Right ventricle myocardium superior (tissue), 1 donor: Measurements from ENCODE around the gene PAPLN. TPM values are rescaled to one million over a fixed set of nuclear protein-coding genes. Genes with fewer than 3 reads are reported as not detected.

ENCODE experiments used
- ATAC-seq: fragments of 200-7000 bp; cut with Tn5 transposase; one replicate; pipeline ENCODE4 v1.9.1; 2020; ENCODE audit warnings: mild to moderate bottlenecking; ENCODE audit not compliant: poor library complexity
- DNase-seq: peaks from one replicate; pipeline ENCODE4 v3.0.0-alpha.2; 2020
- intact Hi-C: fragments of 100-400 bp; cut with DNase I; formaldehyde crosslinking; loops from one replicate; pipeline ENCODE4 v1.11.2; 2022
- total RNA-seq: library from RNA; stranded (reverse); fragmentation: NEBNext Ultra II Directional; extraction: Animal tissue kit (Norgen Biotek cat#: 25700); gene quantifications from one replicate; pipeline ENCODE4 v1.2.1, GENCODE V29; 2021
- donor health status: DM: no; HTN: yes; CAD: no; lungs with severe emphysema.

PAPLN gene
- total RNA-seq, 1 donor from 2014 or later = 2.5 TPM

DNA sequence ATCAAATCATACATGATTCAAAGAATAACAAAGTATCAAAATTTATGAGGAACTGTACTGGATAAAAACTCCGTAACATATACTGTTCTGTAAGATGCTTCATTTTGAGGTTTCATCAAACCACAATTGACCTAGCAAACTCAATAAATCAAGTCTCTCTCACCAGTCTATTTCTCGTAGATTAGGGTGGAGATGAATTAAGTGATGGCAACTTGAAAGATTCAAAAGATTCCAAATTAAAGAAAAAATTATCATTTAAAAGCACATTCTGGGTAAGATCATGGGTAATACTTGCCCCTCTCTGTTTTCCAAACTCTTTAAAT, 74.4 kb downstream of the PAPLN start:
- intact Hi-C loops = no loop called here
- DNase-seq = no peak
- no peak for ATAC-seq

DNA sequence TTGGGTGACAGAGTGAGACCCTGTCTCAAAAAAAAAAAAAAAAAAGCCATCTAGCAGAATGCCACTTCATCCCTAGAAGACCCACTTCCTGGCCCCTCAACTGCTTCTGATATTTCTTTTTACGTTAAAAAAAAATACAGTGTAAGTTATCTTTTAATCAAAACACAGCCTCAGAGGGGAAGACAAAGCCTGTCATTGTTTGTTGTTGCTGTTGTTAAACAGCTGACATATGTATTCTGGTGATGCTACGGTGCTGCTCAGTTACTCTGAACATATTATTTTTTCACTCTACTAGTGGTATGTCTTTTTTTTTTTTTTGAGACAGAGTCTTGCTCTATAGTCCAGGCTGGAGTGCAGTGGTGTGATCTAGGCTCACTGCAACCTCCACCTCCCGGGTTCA, 75.4 kb downstream of the PAPLN start:
- DNase-seq (no peak), ATAC-seq (no peak)
- intact Hi-C loops = no loop called here

DNA sequence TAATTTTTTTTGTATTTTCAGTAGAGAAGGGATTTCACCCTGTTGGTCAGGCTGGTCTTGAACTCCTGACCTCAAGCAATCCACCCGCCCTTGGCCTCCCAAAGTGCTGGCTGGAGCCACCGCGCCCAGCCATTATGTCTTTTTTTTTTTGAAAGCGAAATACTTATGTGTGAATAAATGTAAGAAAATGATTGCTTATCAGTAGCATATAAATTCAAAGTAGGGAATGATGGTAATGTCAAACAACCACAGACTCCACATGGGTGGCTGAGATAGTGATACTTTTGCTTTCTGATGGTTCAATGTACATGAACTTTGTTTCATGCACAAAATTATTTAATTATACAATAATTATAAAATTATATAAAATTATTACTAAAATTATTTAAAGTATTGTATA, 75.8 kb downstream of the PAPLN start:
- ATAC-seq = no peak
- no peak for DNase-seq
- intact Hi-C loops = no loop called here

GRCh38 chr14:73323896-73324399, 86.6 kb downstream of the PAPLN start:
- ATAC-seq (no peak), DNase-seq (no peak)
- intact Hi-C loops = no loop called here

Other genes starting within 250 kb of the PAPLN start
- gene ZFYVE1, start 210.4 kb upstream of the PAPLN start, total RNA-seq = 12.9 TPM
- 29.3 TPM for gene RBM25, start 179.0 kb upstream of the PAPLN start, total RNA-seq
- gene PSEN1, start 101.0 kb upstream of the PAPLN start, total RNA-seq = 21.5 TPM
- gene NUMB, start 221.0 kb downstream of the PAPLN start, total RNA-seq = 37.2 TPM